NB4 (cell line): Measurements from ENCODE around the gene SBF1.

ENCODE experiments used
- DNase-seq: peaks from one replicate; pipeline ENCODE4 v3.0.0; 2010; ENCODE audit warnings: low read depth
- H3K4me3 ChIP-seq: one replicate; pipeline ENCODE4 v1.5.1; 2011; ENCODE audit warnings: mild to moderate bottlenecking, low read depth, low read length, moderate library complexity
- MYC ChIP-seq: IDR thresholded peaks from 2 replicates; pipeline ENCODE4 v1.6.1; 2011; ENCODE audit warnings: low read depth, low read length
- POLR2A ChIP-seq: IDR thresholded peaks from 2 replicates; pipeline ENCODE4 v1.6.1; 2011; ENCODE audit warnings: mild to moderate bottlenecking; ENCODE audit not compliant: insufficient read length; ENCODE audit errors: extremely low read depth
- TF ChIP-seq, protein P1 (sequence below): IDR thresholded peaks from one replicate; pipeline ENCODE4 v1.5.1; 2012; ENCODE audit warnings: low read depth, low read length
- TF ChIP-seq, protein P2 (sequence below): IDR thresholded peaks from 2 replicates; pipeline ENCODE4 v1.6.1; 2011; ENCODE audit warnings: low read depth, low read length

Gene SBF1

DNA sequence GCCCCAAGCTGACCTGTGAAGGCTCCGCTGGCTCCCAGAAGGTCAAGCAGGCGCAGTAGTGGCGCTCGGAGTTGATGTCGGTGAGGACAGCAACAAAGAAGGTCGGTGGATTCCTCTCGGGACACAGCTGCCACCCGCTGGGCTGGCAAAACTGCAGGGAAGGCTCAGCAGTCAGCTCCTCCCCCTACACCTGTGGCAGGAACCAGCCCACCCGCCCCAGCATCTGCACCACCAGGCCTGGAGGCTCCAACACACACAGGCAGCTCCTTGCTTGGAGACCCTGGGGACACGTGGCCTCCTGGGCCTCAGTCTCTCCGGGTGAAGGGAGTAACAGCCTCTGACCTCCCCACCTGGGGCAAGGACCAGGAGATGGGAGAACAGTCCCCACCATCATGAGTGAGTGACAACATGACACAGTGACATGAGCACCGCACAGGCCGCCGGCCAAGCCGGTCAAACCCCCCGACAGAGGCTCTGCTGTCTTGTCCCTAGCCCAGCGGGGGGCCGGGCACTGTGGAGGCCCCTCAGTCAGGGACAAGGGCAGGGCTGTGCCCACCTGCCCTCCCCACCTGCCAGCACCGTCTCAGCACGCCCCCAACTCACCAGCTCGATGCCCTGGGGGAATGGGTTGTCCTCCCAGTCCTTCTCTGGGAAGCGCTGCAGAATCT, 6.9 kb downstream of the SBF1 start:
- H3K4me3 ChIP-seq = no peak overlapping the region
- TF ChIP-seq POLR2A (no peak), MYC (no peak)
- TF ChIP-seq, protein P1, sequence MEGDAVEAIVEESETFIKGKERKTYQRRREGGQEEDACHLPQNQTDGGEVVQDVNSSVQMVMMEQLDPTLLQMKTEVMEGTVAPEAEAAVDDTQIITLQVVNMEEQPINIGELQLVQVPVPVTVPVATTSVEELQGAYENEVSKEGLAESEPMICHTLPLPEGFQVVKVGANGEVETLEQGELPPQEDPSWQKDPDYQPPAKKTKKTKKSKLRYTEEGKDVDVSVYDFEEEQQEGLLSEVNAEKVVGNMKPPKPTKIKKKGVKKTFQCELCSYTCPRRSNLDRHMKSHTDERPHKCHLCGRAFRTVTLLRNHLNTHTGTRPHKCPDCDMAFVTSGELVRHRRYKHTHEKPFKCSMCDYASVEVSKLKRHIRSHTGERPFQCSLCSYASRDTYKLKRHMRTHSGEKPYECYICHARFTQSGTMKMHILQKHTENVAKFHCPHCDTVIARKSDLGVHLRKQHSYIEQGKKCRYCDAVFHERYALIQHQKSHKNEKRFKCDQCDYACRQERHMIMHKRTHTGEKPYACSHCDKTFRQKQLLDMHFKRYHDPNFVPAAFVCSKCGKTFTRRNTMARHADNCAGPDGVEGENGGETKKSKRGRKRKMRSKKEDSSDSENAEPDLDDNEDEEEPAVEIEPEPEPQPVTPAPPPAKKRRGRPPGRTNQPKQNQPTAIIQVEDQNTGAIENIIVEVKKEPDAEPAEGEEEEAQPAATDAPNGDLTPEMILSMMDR = no peak
- TF ChIP-seq, protein P2, sequence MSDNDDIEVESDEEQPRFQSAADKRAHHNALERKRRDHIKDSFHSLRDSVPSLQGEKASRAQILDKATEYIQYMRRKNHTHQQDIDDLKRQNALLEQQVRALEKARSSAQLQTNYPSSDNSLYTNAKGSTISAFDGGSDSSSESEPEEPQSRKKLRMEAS = no peak
- no peak for DNase-seq

GRCh38 chr22:50467341-50467740, 7.5 kb downstream of the SBF1 start:
- no peak for DNase-seq
- TF ChIP-seq POLR2A (no peak), MYC (no peak)
- TF ChIP-seq, protein P1 = no peak
- TF ChIP-seq, protein P2 = no peak
- H3K4me3 ChIP-seq = no peak overlapping the region

GRCh38 chr22:50465066-50465930, 9.5 kb downstream of the SBF1 start:
- DNase-seq = no peak
- TF ChIP-seq, protein P1 = no peak
- TF ChIP-seq, protein P2 = no peak
- TF ChIP-seq POLR2A (no peak), MYC (no peak)
- no peak overlapping the region for H3K4me3 ChIP-seq

DNA sequence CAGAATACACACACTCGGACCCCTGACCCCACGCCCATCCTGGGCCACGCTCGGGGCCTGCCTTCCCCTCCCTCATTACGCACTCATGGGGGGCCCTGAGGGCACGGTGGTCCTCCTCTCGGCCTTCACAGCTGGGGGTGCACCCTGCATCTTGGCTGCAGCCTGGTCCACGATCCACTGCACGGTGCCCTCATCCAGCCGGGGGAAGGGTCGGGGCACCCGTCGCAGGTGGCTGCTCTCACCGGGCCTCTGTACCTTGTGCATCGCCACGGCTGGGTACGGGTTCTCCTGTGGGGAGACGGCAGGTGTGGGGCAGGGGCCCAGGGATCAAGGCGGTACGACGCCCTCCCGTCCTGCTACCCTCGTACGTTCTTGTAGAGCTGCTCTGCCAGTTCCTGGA, 10.4 kb downstream of the SBF1 start:
- DNase-seq = no peak
- no peak overlapping the region for H3K4me3 ChIP-seq
- TF ChIP-seq, protein P2 = no peak
- TF ChIP-seq MYC = no peak
- TF ChIP-seq, protein P1 = no peak
- TF ChIP-seq POLR2A = no peak

GRCh38 chr22:50463188-50463900, 11.5 kb downstream of the SBF1 start:
- TF ChIP-seq, protein P2 = no peak
- TF ChIP-seq POLR2A (no peak), MYC (no peak)
- TF ChIP-seq, protein P1 = no peak
- no peak for DNase-seq
- H3K4me3 ChIP-seq = no peak overlapping the region
